HEK293T (cell line): ENCODE measurements around the gene MDFIC.

Source experiments
- CTCF ChIA-PET: fragments of 350-600 bp; formaldehyde crosslinking; extraction: SDS; loops from one replicate; lab custom pipeline; 2021; ENCODE audit warnings: antibody characterized with exemption, inconsistent platforms; lab: Yijun Ruan, JAX
- POLR2A ChIA-PET: fragments of 350-600 bp; formaldehyde crosslinking; extraction: SDS; loops from one replicate; lab custom pipeline; 2020; ENCODE audit warnings: antibody characterized with exemption, inconsistent platforms; lab: Yijun Ruan, JAX
- DNase-seq: peaks from one replicate; pipeline ENCODE4 v3.0.0; 2012; ENCODE audit warnings: mixed read lengths; ENCODE audit errors: extremely low spot score
- ARNT ChIP-seq: fragments of 450-650 bp; IDR thresholded peaks from 2 replicates; pipeline ENCODE4 v1.6.1; 2017; ENCODE audit warnings: mild to moderate bottlenecking
- BHLHE40 ChIP-seq: fragments of 450-650 bp; IDR thresholded peaks from 2 replicates; pipeline ENCODE4 v1.6.1; 2016; ENCODE audit warnings: mild to moderate bottlenecking, moderate library complexity, borderline replicate concordance
- CTBP1 ChIP-seq: fragments of 450-650 bp; IDR thresholded peaks from 2 replicates; pipeline ENCODE4 v1.6.1; 2016; ENCODE audit warnings: borderline replicate concordance
- ELF4 ChIP-seq: fragments of 450-650 bp; IDR thresholded peaks from 2 replicates; pipeline ENCODE4 v1.6.1; 2017; ENCODE audit warnings: antibody characterized with exemption
- FOXA1 ChIP-seq: fragments of 450-650 bp; IDR thresholded peaks from 2 replicates; pipeline ENCODE4 v1.6.1; 2016; ENCODE audit warnings: mild to moderate bottlenecking
- FOXK2 ChIP-seq: fragments of 450-650 bp; IDR thresholded peaks from 2 replicates; pipeline ENCODE4 v1.6.1; 2016; ENCODE audit warnings: mild to moderate bottlenecking
- FOXM1 ChIP-seq: fragments of 450-650 bp; IDR thresholded peaks from 2 replicates; pipeline ENCODE4 v1.6.1; 2017; ENCODE audit warnings: mild to moderate bottlenecking, borderline replicate concordance
- HDGF ChIP-seq: fragments of 450-650 bp; IDR thresholded peaks from 2 replicates; pipeline ENCODE4 v1.6.1; 2017; ENCODE audit warnings: antibody characterized with exemption, borderline replicate concordance
- L3MBTL2 ChIP-seq: fragments of 450-650 bp; conservative IDR thresholded peaks from 2 replicates; pipeline ENCODE4 v1.6.1; 2016; ENCODE audit warnings: mild to moderate bottlenecking
- LEF1 ChIP-seq: fragments of 450-650 bp; IDR thresholded peaks from 2 replicates; pipeline ENCODE4 v1.6.1; 2017; ENCODE audit warnings: mild to moderate bottlenecking, borderline replicate concordance
- NFRKB ChIP-seq: fragments of 450-650 bp; IDR thresholded peaks from 2 replicates; pipeline ENCODE4 v1.6.1; 2016; ENCODE audit warnings: mild to moderate bottlenecking, moderate library complexity
- PKNOX1 ChIP-seq: fragments of 450-650 bp; IDR thresholded peaks from 2 replicates; pipeline ENCODE4 v1.6.1; 2016
- SP1 ChIP-seq: fragments of 450-650 bp; IDR thresholded peaks from 2 replicates; pipeline ENCODE4 v1.6.1; 2017
- SUZ12 ChIP-seq: fragments of 450-650 bp; IDR thresholded peaks from 2 replicates; pipeline ENCODE4 v1.6.1; 2016; ENCODE audit warnings: mild to moderate bottlenecking
- TARDBP ChIP-seq: fragments of 450-650 bp; IDR thresholded peaks from 2 replicates; pipeline ENCODE4 v1.6.1; 2016
- ZNF384 ChIP-seq: fragments of 450-650 bp; IDR thresholded peaks from 2 replicates; pipeline ENCODE4 v1.6.1; 2016

The MDFIC gene

GRCh38 chr7:115005953-115006352, 84.1 kb downstream of the MDFIC start:
- ChIA-PET CTCF (no interaction called here), POLR2A (no interaction called here)
- DNase-seq: no peak
- TF ChIP-seq FOXM1: no peak
- TF ChIP-seq ARNT: no peak
- TF ChIP-seq SUZ12: no peak
- TF ChIP-seq ZNF384: no peak
- TF ChIP-seq TARDBP: no peak
- TF ChIP-seq PKNOX1: no peak
- no peak for TF ChIP-seq CTBP1
- no peak for TF ChIP-seq SP1
- no peak for TF ChIP-seq NFRKB
- no peak for TF ChIP-seq L3MBTL2
- no peak for TF ChIP-seq ELF4
- TF ChIP-seq BHLHE40: no peak
- TF ChIP-seq FOXA1: no peak
- no peak for TF ChIP-seq FOXK2
- no peak for TF ChIP-seq LEF1

- ChIA-PET POLR2A (no interaction called here), CTCF (interaction anchor here (0.6 kb wide), 1 partner anchor 1090 kb away, joined by 3 read pairs; no protein-coding TSS in a partner anchor)
- TF ChIP-seq CTBP1 (no peak), ARNT (no peak), PKNOX1 (no peak), ZNF384 (no peak), LEF1 (no peak), L3MBTL2 (no peak), SP1 (no peak), FOXK2 (no peak), TARDBP (no peak), SUZ12 (no peak), FOXM1 (no peak), ELF4 (no peak), HDGF (no peak), NFRKB (no peak), BHLHE40 (no peak), FOXA1 (no peak)
- no peak for DNase-seq
These were observed 85.9 kb downstream of the MDFIC start for GRCh38 chr7:115007751-115008150.

- POLR2A ChIA-PET: no interaction called here
- CTCF ChIA-PET: no interaction called here
- TF ChIP-seq ARNT (no peak), L3MBTL2 (no peak), FOXM1 (no peak), NFRKB (no peak), SP1 (no peak), FOXK2 (no peak), LEF1 (no peak), FOXA1 (no peak), CTBP1 (no peak), ELF4 (no peak), ZNF384 (no peak), SUZ12 (no peak)
- no peak for DNase-seq
These were observed 86.7 kb downstream of the MDFIC start for GRCh38 chr7:115008465-115009114.

- CTCF ChIA-PET: no interaction called here
These were observed 87.2 kb downstream of the MDFIC start for GRCh38 chr7:115009139-115009538.

GRCh38 chr7:115009736-115010440, 88.0 kb downstream of the MDFIC start:
- no peak for TF ChIP-seq CTBP1
- TF ChIP-seq TARDBP: no peak
- TF ChIP-seq FOXM1: no peak
- TF ChIP-seq SP1: no peak
- no peak for TF ChIP-seq FOXA1
- TF ChIP-seq BHLHE40: no peak
- TF ChIP-seq ARNT: no peak
- TF ChIP-seq PKNOX1: no peak
- TF ChIP-seq ZNF384: no peak
- TF ChIP-seq FOXK2: no peak
- TF ChIP-seq SUZ12: no peak
- no peak for TF ChIP-seq ELF4
- no peak for TF ChIP-seq HDGF
- TF ChIP-seq NFRKB: no peak
- DNase-seq: no peak
- ChIA-PET POLR2A (no interaction called here), CTCF (no interaction called here)

More at GRCh38 chr7:115009139-115009538, 87.2 kb downstream of the MDFIC start:
- no peak for DNase-seq
- TF ChIP-seq BHLHE40: no peak
- TF ChIP-seq FOXM1: no peak
- no peak for TF ChIP-seq FOXA1
- no peak for TF ChIP-seq ELF4
- no peak for TF ChIP-seq ARNT
- no peak for TF ChIP-seq ZNF384
- no peak for TF ChIP-seq LEF1
- no peak for TF ChIP-seq PKNOX1
- TF ChIP-seq SUZ12: no peak
- TF ChIP-seq L3MBTL2: no peak
- no peak for TF ChIP-seq HDGF
- TF ChIP-seq FOXK2: no peak
- TF ChIP-seq SP1: no peak
- TF ChIP-seq NFRKB: no peak
- POLR2A ChIA-PET: no interaction called here
